Cardiac fibroblast (primary cell): Measurements from ENCODE around the gene NOP14.

Source experiments
- DNase-seq, 2 donors: peaks; one replicate each; pipeline versions ENCODE4 v3.0.0 to v3.0.0-alpha.2; 2010; ENCODE audit warnings: low read depth in 2 of 2
- H3K4me3 ChIP-seq, 2 donors: replicated peaks in 1 of 2; 1 replicate in 1 of 2; 2 replicates in 1 of 2; pipeline ENCODE4 v1.5.1; 2011; ENCODE audit warnings: low read depth in 2 of 2, low read length in 2 of 2, mild to moderate bottlenecking in 2 of 2, moderate library complexity in 1 of 2
- CTCF ChIP-seq: IDR thresholded peaks from one replicate; pipeline ENCODE4 v1.5.1; 2011; ENCODE audit warnings: low read depth, mild to moderate bottlenecking, low read length, inconsistent platforms

NOP14 gene

GRCh38 chr4:2977211-2978088, 14.2 kb upstream of the NOP14 start:
- no peak for TF ChIP-seq CTCF
- DNase-seq: peak; percentile 41 to 66
- no peak overlapping the region for H3K4me3 ChIP-seq

GRCh38 chr4:2971275-2971674, 8.1 kb upstream of the NOP14 start:
- H3K4me3 ChIP-seq: no peak overlapping the region
- no peak for TF ChIP-seq CTCF
- no peak for DNase-seq

- no peak for TF ChIP-seq CTCF
- peak; percentile 23 to 49 for DNase-seq
- H3K4me3 ChIP-seq: no peak overlapping the region
Measured at GRCh38 chr4:2968381-2968780, 5.2 kb upstream of the NOP14 start.

- no peak for DNase-seq
- TF ChIP-seq CTCF: no peak
- H3K4me3 ChIP-seq: no peak overlapping the region
Measured at GRCh38 chr4:2965262-2965661, 2.1 kb upstream of the NOP14 start.

- DNase-seq: no peak
- no peak for TF ChIP-seq CTCF
- peak overlapping the region in 1 of 2 donors; percentile 94 for H3K4me3 ChIP-seq
Measured at GRCh38 chr4:2964706-2965258, 1.6 kb upstream of the NOP14 start.

- DNase-seq: peak; percentile 51 to 66
- H3K4me3 ChIP-seq: peak overlapping the region; percentile 94 to 95
- no peak for TF ChIP-seq CTCF
Measured at GRCh38 chr4:2963966-2964471, 813 bp upstream of the NOP14 start.
